Liver (tissue), 9 donors: ENCODE measurements around the gene MYO18A. TPM values are rescaled to one million over a fixed set of nuclear protein-coding genes. Genes with fewer than 3 reads are reported as not detected.

Experiments used
- DNase-seq: peaks from one replicate; pipeline ENCODE4 v3.0.0-alpha.2; 2017; ENCODE audit warnings: low spot score
- H3K27ac ChIP-seq, 2 donors: one replicate each; pipeline ENCODE4 v1.7.0; 2013; ENCODE audit warnings: inconsistent platforms in 2 of 2, low read length in 2 of 2, control low read depth in 1 of 2, low read depth in 1 of 2, mild to moderate bottlenecking in 1 of 2
- H3K27me3 ChIP-seq, 4 donors: one replicate each; pipeline versions ENCODE4 v1.6.1 to v1.7.0; 2013; ENCODE audit warnings: low read length in 3 of 4, inconsistent platforms in 1 of 4, mild to moderate bottlenecking in 1 of 4, moderate library complexity in 1 of 4; ENCODE audit not compliant: control insufficient read depth in 4 of 4, insufficient read depth in 4 of 4
- H3K36me3 ChIP-seq, 4 donors: one replicate each; pipeline versions ENCODE4 v1.6.1 to v1.7.0; 2013; ENCODE audit warnings: low read length in 3 of 4, mild to moderate bottlenecking in 3 of 4, low read depth in 1 of 4, moderate library complexity in 1 of 4; ENCODE audit not compliant: control insufficient read depth in 4 of 4, insufficient read depth in 3 of 4
- H3K4me1 ChIP-seq, 4 donors: one replicate each; pipeline versions ENCODE4 v1.6.1 to v1.7.0; 2013; ENCODE audit warnings: low read length in 3 of 4, mild to moderate bottlenecking in 3 of 4, moderate library complexity in 1 of 4; ENCODE audit not compliant: control insufficient read depth in 4 of 4, insufficient read depth in 4 of 4
- H3K4me3 ChIP-seq, 3 donors: one replicate each; pipeline versions ENCODE4 v1.6.1 to v1.7.0; 2013; ENCODE audit warnings: low read length in 3 of 3, control low read depth in 1 of 3, low read depth in 1 of 3, mild to moderate bottlenecking in 1 of 3
- H3K9ac ChIP-seq, 2 donors: one replicate each; pipeline ENCODE4 v1.7.0; 2013; ENCODE audit warnings: low read length in 2 of 2, mild to moderate bottlenecking in 2 of 2, moderate library complexity in 2 of 2, control low read depth in 1 of 2, low read depth in 1 of 2
- H3K9me3 ChIP-seq, 4 donors: one replicate each; pipeline versions ENCODE4 v1.6.1 to v1.7.0; 2013; ENCODE audit warnings: low read length in 3 of 4; ENCODE audit not compliant: control insufficient read depth in 4 of 4
- ATF3 ChIP-seq: IDR thresholded peaks from 2 replicates; pipeline ENCODE4 v1.6.1; 2016; ENCODE audit warnings: antibody characterized with exemption
- CTCF ChIP-seq: fragments of 150-350 bp; IDR thresholded peaks from 2 replicates; pipeline ENCODE4 v1.5.1; 2017; ENCODE audit warnings: improper control_type of control experiment, low read depth, low read length; ENCODE audit not compliant: missing input control
- EGR1 ChIP-seq, 2 donors: IDR thresholded peaks; 2 replicates each; pipeline ENCODE4 v1.6.1; 2016 to 2018; ENCODE audit warnings: antibody characterized with exemption in 2 of 2, low read depth in 2 of 2
- FOXA1 ChIP-seq: IDR thresholded peaks from 2 replicates; pipeline ENCODE4 v1.6.1; 2016; ENCODE audit warnings: antibody characterized with exemption
- FOXA2 ChIP-seq: IDR thresholded peaks from 2 replicates; pipeline ENCODE4 v1.6.1; 2016; ENCODE audit warnings: antibody characterized with exemption
- GABPA ChIP-seq, 2 donors: IDR thresholded peaks in 1 of 2; conservative IDR thresholded peaks in 1 of 2; 2 replicates each; pipeline ENCODE4 v1.6.1; 2016; ENCODE audit warnings: antibody characterized with exemption in 2 of 2, mild to moderate bottlenecking in 1 of 2, moderate library complexity in 1 of 2
- HNF4A ChIP-seq, 2 donors: conservative IDR thresholded peaks; 2 replicates each; pipeline ENCODE4 v1.6.1; 2016; ENCODE audit warnings: antibody characterized with exemption in 2 of 2, mild to moderate bottlenecking in 2 of 2
- HNF4G ChIP-seq: IDR thresholded peaks from 2 replicates; pipeline ENCODE4 v1.6.1; 2016; ENCODE audit warnings: antibody characterized with exemption
- JUND ChIP-seq, 2 donors: IDR thresholded peaks; 2 replicates each; pipeline ENCODE4 v1.6.1; 2016; ENCODE audit warnings: antibody characterized with exemption in 2 of 2
- MAX ChIP-seq: IDR thresholded peaks from 2 replicates; pipeline ENCODE4 v1.6.1; 2016; ENCODE audit warnings: antibody characterized with exemption
- NR2F2 ChIP-seq: IDR thresholded peaks from 2 replicates; pipeline ENCODE4 v1.6.1; 2016; ENCODE audit warnings: antibody characterized with exemption
- RAD21 ChIP-seq, 2 donors: IDR thresholded peaks; 2 replicates each; pipeline ENCODE4 v1.6.1; 2016; ENCODE audit warnings: antibody characterized with exemption in 2 of 2, mild to moderate bottlenecking in 2 of 2
- REST ChIP-seq: IDR thresholded peaks from 2 replicates; pipeline ENCODE4 v1.6.1; 2016; ENCODE audit warnings: antibody characterized with exemption, mild to moderate bottlenecking
- RXRA ChIP-seq, 2 donors: IDR thresholded peaks; 2 replicates each; pipeline ENCODE4 v1.6.1; 2017 to 2018; ENCODE audit warnings: antibody characterized with exemption in 2 of 2, mild to moderate bottlenecking in 1 of 2
- SP1 ChIP-seq: IDR thresholded peaks from 2 replicates; pipeline ENCODE4 v1.6.1; 2018; ENCODE audit warnings: antibody characterized with exemption, mild to moderate bottlenecking
- TAF1 ChIP-seq: conservative IDR thresholded peaks from 2 replicates; pipeline ENCODE4 v1.6.1; 2016; ENCODE audit warnings: antibody characterized with exemption, mild to moderate bottlenecking
- YY1 ChIP-seq: IDR thresholded peaks from 2 replicates; pipeline ENCODE4 v1.6.1; 2016; ENCODE audit warnings: antibody characterized with exemption, mild to moderate bottlenecking
- ZBTB33 ChIP-seq: IDR thresholded peaks from 2 replicates; pipeline ENCODE4 v1.6.1; 2016; ENCODE audit warnings: antibody characterized with exemption
- WGBS: extraction: QIAGEN DNeasy Blood & Tissue Kit; methylation state at CpG from one replicate; pipeline ENCODE4 v1.1.7; 2013; 5-methylcytosine and 5-hydroxymethylcytosine counted together
- polyA plus RNA-seq, 2 donors: library from polyadenylated mRNA; stranded (reverse) in 1 of 2; unstranded in 1 of 2; fragments of 200-250 nt in 1 of 2; fragments of >200 nt in 1 of 2; fragmentation: Nextera tagmentation in 1 of 2; extraction: Ambion mirVana in 1 of 2; gene quantifications; one replicate each; pipeline versions ENCODE4 v1.2.1 to v1.2.3, GENCODE V29; 2013 to 2015
- total RNA-seq, 2 donors: library from RNA; depleted of rRNA; stranded (reverse); fragments of >200 nt; gene quantifications; one replicate each; pipeline ENCODE4 v1.2.3, GENCODE V29; 2014
- donor health status: healthy.
- donor health status: healthy.
- donor health status: healthy.
- donor health status: healthy.
- donor health status: healthy.

The MYO18A gene
- total and polyA plus RNA-seq, 4 donors: 26.3 to 81.6 (median 37.3) TPM

GRCh38 chr17:29070781-29071180 is 109.4 kb downstream of the MYO18A start:
- H3K4me3 ChIP-seq: no peak overlapping the region
- DNase-seq: no peak
- 86% methylated on average over 9 of the region's 9 CpGs for WGBS
- no peak overlapping the region for H3K9ac ChIP-seq
- no peaks in the 10 kb centered on the region for H3K9me3 ChIP-seq
- peaks cover 0 to 2% (median under 1%) of the 10 kb centered on the region in 4 donors for H3K36me3 ChIP-seq
- H3K27me3 ChIP-seq: no peaks in the 10 kb centered on the region
- TF ChIP-seq HNF4G: no peak
- TF ChIP-seq GABPA (IDR thresholded peaks at IDR 0.05 in 1 of 2, conservative IDR thresholded peaks at IDR 0.05 in 1 of 2): no peak
- no peak for TF ChIP-seq JUND (IDR thresholded peaks at IDR 0.05)
- no peak for TF ChIP-seq CTCF
- TF ChIP-seq RXRA (IDR thresholded peaks at IDR 0.05): no peak
- TF ChIP-seq REST: no peak
- TF ChIP-seq EGR1 (IDR thresholded peaks at IDR 0.05; ENCODE audit: low read depth in 2 of 2): no peak
- TF ChIP-seq MAX: no peak
- TF ChIP-seq FOXA1: no peak
- no peak for TF ChIP-seq ATF3
- no peak for TF ChIP-seq SP1
- no peak for TF ChIP-seq FOXA2
- no peak for TF ChIP-seq HNF4A (conservative IDR thresholded peaks at IDR 0.05)
- TF ChIP-seq RAD21 (IDR thresholded peaks at IDR 0.05): no peak
- TF ChIP-seq ZBTB33: no peak
- no peak for TF ChIP-seq YY1
- no peak for TF ChIP-seq NR2F2
- no peak for TF ChIP-seq TAF1
- H3K4me1 ChIP-seq: no peaks in the 10 kb centered on the region
- no peak overlapping the region for H3K27ac ChIP-seq
